ENCODE measurements around the gene PCBP1. TPM values are rescaled to one million over a fixed set of nuclear protein-coding genes. Genes with fewer than 3 reads are reported as not detected.

PCBP1 gene
- total and polyA plus RNA-seq, 9 of the 15 experiments (the other 6 are each of a cell fraction or from before 2014, with no cell fraction given), result 19.2 to 407 (median 78.1) TPM

DNA sequence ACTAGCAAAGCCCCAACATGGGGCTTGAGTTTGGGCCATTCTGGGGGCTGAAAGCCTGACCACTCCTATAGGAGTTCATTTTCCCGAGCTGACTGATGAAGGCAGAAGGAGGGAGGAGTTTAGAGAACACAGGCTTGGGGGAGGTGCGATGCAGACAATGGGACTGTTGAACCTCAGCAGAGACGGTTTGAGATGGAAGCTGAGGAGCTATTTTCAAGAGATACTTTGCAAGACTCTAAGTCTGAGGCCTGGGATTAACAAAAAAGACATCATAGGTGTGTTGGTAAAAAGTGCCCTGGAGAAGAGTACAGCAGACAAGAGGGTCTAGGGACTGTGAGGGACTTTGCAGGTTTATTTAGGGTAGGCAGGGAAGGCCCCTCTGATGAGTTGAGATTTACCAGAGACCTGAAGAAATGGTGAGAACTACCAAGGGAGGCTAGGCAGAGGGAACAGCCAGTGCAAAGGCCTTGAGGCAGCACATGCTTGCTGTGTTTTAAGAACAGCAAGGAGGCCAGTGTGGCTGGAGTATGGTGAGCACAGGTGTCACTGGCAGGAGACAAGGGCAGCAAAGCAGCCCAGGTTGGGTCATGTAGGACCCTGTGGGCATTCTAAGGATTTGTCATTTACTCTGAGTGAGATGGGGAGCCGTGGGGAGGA, 31.6 kb downstream of the PCBP1 start (continued):
- TF ChIP-seq, protein P1, sequence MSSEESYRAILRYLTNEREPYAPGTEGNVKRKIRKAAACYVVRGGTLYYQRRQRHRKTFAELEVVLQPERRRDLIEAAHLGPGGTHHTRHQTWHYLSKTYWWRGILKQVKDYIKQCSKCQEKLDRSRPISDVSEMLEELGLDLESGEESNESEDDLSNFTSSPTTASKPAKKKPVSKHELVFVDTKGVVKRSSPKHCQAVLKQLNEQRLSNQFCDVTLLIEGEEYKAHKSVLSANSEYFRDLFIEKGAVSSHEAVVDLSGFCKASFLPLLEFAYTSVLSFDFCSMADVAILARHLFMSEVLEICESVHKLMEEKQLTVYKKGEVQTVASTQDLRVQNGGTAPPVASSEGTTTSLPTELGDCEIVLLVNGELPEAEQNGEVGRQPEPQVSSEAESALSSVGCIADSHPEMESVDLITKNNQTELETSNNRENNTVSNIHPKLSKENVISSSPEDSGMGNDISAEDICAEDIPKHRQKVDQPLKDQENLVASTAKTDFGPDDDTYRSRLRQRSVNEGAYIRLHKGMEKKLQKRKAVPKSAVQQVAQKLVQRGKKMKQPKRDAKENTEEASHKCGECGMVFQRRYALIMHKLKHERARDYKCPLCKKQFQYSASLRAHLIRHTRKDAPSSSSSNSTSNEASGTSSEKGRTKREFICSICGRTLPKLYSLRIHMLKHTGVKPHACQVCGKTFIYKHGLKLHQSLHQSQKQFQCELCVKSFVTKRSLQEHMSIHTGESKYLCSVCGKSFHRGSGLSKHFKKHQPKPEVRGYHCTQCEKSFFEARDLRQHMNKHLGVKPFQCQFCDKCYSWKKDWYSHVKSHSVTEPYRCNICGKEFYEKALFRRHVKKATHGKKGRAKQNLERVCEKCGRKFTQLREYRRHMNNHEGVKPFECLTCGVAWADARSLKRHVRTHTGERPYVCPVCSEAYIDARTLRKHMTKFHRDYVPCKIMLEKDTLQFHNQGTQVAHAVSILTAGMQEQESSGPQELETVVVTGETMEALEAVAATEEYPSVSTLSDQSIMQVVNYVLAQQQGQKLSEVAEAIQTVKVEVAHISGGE (CRISPR knock-in tag; IDR thresholded peaks at IDR 0.05), result no peak
- no peak for TF ChIP-seq NCOA6 (IDR thresholded peaks at IDR 0.05)
- TF ChIP-seq ZNF431 (CRISPR knock-in tag; IDR thresholded peaks at IDR 0.05), result no peak
- peak; percentile 45; the same call in 1 of the 2 replicates for TF ChIP-seq POLR2A (conservative IDR thresholded peaks at IDR 0.05)
- TF ChIP-seq ZNF408 (CRISPR knock-in tag; IDR thresholded peaks at IDR 0.05; ENCODE audit: low read depth), result no peak

All from K562 (cell line).